HepG2 (cell line): ENCODE measurements around the gene MOGAT3. TPM values are rescaled to one million over a fixed set of nuclear protein-coding genes. Genes with fewer than 3 reads are reported as not detected.
A peak's percentile ranks its signal among the peaks of the same experiment; 100 is the strongest.

Experiments used
- CC2D1A ChIP-seq: sonication (generic); formaldehyde crosslinking; IDR thresholded peaks from 2 replicates; pipeline ENCODE4 v1.8.1; 2023; ENCODE audit warnings: mild to moderate bottlenecking, missing genetic modification reagents
- MAFF ChIP-seq: IDR thresholded peaks from 2 replicates; pipeline ENCODE4 v1.6.1; 2011; ENCODE audit warnings: low read depth, low read length, improper control_type of control experiment
- PAX8 ChIP-seq: sonication (generic); formaldehyde crosslinking; IDR thresholded peaks from 2 replicates; pipeline ENCODE4 v1.8.0; 2022; ENCODE audit warnings: mild to moderate bottlenecking, missing genetic modification reagents, borderline replicate concordance
- RELA ChIP-seq: sonication (generic); formaldehyde crosslinking; IDR thresholded peaks from 2 replicates; pipeline ENCODE4 v1.4.0; 2020; ENCODE audit warnings: missing genetic modification reagents
- ZNF382 ChIP-seq: sonication (generic); formaldehyde crosslinking; IDR thresholded peaks from 2 replicates; pipeline ENCODE4 v1.5.0; 2020; ENCODE audit warnings: missing genetic modification reagents, mild to moderate bottlenecking, borderline replicate concordance
- ZNF460 ChIP-seq: sonication (generic); formaldehyde crosslinking; IDR thresholded peaks from 2 replicates; pipeline ENCODE4 v1.5.1; 2020; ENCODE audit warnings: missing genetic modification reagents, mild to moderate bottlenecking, borderline replicate concordance
- ZNF501 ChIP-seq: sonication (generic); formaldehyde crosslinking; IDR thresholded peaks from 2 replicates; pipeline ENCODE4 v1.5.1; 2020; ENCODE audit warnings: mild to moderate bottlenecking, moderate library complexity, missing genetic modification reagents
- ZNF552 ChIP-seq: sonication (generic); formaldehyde crosslinking; IDR thresholded peaks from 2 replicates; pipeline ENCODE4 v1.9.0; 2022; ENCODE audit warnings: missing genetic modification reagents, mild to moderate bottlenecking, borderline replicate concordance
- ZNF558 ChIP-seq: sonication (generic); formaldehyde crosslinking; IDR thresholded peaks from 2 replicates; pipeline ENCODE4 v1.9.0; 2022; ENCODE audit warnings: mild to moderate bottlenecking, missing genetic modification reagents, borderline replicate concordance
- ZNF891 ChIP-seq: sonication (generic); formaldehyde crosslinking; IDR thresholded peaks from 2 replicates; pipeline ENCODE4 v1.5.0; 2020; ENCODE audit warnings: mild to moderate bottlenecking, missing genetic modification reagents
- polyA plus RNA-seq, 8 experiments: library from polyadenylated mRNA; depleted of rRNA in 3 of 8; stranded (reverse) in 7 of 8; unstranded in 1 of 8; fragments of >200 nt; fragmentation: Illumina TruSeq in 4 of 8; extraction: Trizol in 4 of 8; gene quantifications; 2 replicates each; pipeline versions ENCODE4 v1.2.1 to v1.2.3, GENCODE V29; 2011 to 2016; ENCODE audit warnings: low read depth in 4 of 8, missing spikeins in 1 of 8, mixed read lengths in 1 of 8; ENCODE audit not compliant: insufficient read depth in 1 of 8
- total RNA-seq, 5 experiments: library from RNA; depleted of rRNA; stranded (reverse); fragments of >200 nt; fragmentation: Illumina TruSeq; extraction: Trizol; gene quantifications; 2 replicates each; pipeline ENCODE4 v1.2.3, GENCODE V29; 2016; ENCODE audit warnings: low read depth in 1 of 5
- TF ChIP-seq, protein P1 (sequence below): sonication (generic); formaldehyde crosslinking; IDR thresholded peaks from 2 replicates; pipeline ENCODE4 v1.4.0; 2020; ENCODE audit warnings: mild to moderate bottlenecking, missing genetic modification reagents, borderline replicate concordance
- TF ChIP-seq, protein P2 (sequence below): sonication (generic); formaldehyde crosslinking; IDR thresholded peaks from 2 replicates; pipeline ENCODE4 v1.4.0; 2020; ENCODE audit warnings: missing genetic modification reagents
- TF ChIP-seq, protein P3 (sequence below): IDR thresholded peaks from 2 replicates; pipeline ENCODE4 v1.6.1; 2012; ENCODE audit warnings: low read length, improper control_type of control experiment
- TF ChIP-seq, protein P4 (sequence below): sonication (generic); formaldehyde crosslinking; IDR thresholded peaks from 2 replicates; pipeline ENCODE4 v1.8.0; 2022; ENCODE audit warnings: missing genetic modification reagents, low read depth, mild to moderate bottlenecking, borderline replicate concordance
- TF ChIP-seq, protein P5 (sequence below): IDR thresholded peaks from 2 replicates; pipeline ENCODE4 v1.6.1; 2012; ENCODE audit warnings: inconsistent platforms

Gene MOGAT3
- total and polyA plus RNA-seq, 2 of the 13 experiments (the other 11 are each of a cell fraction or from before 2014, with no cell fraction given), result 22.5 to 30.5 TPM

DNA sequence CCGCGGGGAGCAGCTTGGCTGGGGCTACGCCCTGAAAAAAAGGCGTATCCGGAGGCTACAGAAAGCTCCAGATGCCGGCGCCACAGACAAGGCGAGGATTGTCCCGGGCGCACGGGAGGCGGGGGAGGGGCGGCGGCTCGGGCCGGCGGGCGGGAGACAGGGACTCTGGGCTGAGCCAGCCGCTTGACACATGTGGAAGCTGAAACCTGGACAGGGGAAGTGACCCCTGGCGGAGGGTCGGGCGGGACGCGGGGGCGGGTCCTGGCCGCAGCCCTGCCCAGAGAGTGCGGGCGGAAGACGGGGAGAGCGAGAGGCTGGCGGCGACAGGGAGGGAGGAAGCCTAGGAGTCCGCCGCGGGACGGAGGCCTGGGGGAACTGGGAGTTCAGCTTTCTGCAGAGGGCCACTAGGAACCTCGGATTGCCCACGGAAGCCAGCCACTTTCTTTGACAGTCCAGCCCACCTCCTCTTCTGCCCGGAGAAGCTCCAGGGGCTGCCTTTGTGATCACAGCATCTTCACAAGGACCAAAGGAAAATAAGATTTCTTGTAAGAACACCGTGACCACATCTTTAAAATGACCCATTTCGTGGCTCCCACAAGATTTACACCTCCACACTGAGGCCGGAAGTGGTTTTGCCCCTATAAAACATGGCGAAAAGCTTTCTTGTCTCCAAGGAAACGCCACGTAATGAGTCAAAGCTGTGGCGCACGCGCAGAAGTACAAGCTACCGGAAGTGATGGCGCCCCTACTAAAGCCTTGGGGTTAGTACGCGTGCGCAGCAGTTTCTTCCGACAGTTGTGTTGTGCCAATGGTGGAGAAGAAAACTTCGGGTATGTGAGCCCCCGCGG lies 16.8 kb upstream of the MOGAT3 start, which contains the start of the genes PLOD3 and ZNHIT1 (continued):
- TF ChIP-seq ZNF501 (CRISPR knock-in tag) (no peak; the same call in 1 of the 2 replicates), ZNF460 (no peak; the same call in 1 of the 2 replicates), CC2D1A (CRISPR knock-in tag) (no peak), PAX8 (CRISPR knock-in tag) (peak; percentile 57; the same call in 1 of the 2 replicates), RELA (0 out of 2 replicates have a peak, but pooled peaks have one; percentile 43), ZNF558 (CRISPR knock-in tag) (no peak; the same call in 1 of the 2 replicates), MAFF (no peak), ZNF552 (CRISPR knock-in tag) (no peak), ZNF382 (CRISPR knock-in tag) (no peak), ZNF891 (CRISPR knock-in tag) (no peak)
- TF ChIP-seq, protein P1, sequence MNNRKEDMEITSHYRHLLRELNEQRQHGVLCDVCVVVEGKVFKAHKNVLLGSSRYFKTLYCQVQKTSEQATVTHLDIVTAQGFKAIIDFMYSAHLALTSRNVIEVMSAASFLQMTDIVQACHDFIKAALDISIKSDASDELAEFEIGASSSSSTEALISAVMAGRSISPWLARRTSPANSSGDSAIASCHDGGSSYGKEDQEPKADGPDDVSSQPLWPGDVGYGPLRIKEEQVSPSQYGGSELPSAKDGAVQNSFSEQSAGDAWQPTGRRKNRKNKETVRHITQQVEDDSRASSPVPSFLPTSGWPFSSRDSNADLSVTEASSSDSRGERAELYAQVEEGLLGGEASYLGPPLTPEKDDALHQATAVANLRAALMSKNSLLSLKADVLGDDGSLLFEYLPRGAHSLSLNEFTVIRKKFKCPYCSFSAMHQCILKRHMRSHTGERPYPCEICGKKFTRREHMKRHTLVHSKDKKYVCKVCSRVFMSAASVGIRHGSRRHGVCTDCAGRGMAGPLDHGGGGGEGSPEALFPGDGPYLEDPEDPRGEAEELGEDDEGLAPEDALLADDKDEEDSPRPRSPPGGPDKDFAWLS (CRISPR knock-in tag), result no peak
- TF ChIP-seq, protein P2, sequence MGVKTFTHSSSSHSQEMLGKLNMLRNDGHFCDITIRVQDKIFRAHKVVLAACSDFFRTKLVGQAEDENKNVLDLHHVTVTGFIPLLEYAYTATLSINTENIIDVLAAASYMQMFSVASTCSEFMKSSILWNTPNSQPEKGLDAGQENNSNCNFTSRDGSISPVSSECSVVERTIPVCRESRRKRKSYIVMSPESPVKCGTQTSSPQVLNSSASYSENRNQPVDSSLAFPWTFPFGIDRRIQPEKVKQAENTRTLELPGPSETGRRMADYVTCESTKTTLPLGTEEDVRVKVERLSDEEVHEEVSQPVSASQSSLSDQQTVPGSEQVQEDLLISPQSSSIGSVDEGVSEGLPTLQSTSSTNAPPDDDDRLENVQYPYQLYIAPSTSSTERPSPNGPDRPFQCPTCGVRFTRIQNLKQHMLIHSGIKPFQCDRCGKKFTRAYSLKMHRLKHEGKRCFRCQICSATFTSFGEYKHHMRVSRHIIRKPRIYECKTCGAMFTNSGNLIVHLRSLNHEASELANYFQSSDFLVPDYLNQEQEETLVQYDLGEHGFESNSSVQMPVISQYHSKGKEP (CRISPR knock-in tag), result no peak; the same call in 1 of the 2 replicates
- TF ChIP-seq, protein P3, sequence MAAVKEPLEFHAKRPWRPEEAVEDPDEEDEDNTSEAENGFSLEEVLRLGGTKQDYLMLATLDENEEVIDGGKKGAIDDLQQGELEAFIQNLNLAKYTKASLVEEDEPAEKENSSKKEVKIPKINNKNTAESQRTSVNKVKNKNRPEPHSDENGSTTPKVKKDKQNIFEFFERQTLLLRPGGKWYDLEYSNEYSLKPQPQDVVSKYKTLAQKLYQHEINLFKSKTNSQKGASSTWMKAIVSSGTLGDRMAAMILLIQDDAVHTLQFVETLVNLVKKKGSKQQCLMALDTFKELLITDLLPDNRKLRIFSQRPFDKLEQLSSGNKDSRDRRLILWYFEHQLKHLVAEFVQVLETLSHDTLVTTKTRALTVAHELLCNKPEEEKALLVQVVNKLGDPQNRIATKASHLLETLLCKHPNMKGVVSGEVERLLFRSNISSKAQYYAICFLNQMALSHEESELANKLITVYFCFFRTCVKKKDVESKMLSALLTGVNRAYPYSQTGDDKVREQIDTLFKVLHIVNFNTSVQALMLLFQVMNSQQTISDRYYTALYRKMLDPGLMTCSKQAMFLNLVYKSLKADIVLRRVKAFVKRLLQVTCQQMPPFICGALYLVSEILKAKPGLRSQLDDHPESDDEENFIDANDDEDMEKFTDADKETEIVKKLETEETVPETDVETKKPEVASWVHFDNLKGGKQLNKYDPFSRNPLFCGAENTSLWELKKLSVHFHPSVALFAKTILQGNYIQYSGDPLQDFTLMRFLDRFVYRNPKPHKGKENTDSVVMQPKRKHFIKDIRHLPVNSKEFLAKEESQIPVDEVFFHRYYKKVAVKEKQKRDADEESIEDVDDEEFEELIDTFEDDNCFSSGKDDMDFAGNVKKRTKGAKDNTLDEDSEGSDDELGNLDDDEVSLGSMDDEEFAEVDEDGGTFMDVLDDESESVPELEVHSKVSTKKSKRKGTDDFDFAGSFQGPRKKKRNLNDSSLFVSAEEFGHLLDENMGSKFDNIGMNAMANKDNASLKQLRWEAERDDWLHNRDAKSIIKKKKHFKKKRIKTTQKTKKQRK, result no peak
- TF ChIP-seq, protein P4, sequence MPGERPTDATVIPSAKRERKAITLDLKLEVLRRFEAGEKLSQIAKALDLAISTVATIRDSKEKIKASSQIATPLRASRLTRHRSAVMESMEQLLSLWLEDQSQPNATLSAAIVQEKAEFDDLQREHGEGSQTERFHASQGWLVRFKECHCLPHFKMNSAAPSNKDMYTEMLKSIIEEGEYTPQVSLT (CRISPR knock-in tag), result no peak
- TF ChIP-seq, protein P5, sequence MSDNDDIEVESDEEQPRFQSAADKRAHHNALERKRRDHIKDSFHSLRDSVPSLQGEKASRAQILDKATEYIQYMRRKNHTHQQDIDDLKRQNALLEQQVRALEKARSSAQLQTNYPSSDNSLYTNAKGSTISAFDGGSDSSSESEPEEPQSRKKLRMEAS, result peak; percentile 77
